ENCODE results near the gene TMEM61.

TMEM61 gene

DNA sequence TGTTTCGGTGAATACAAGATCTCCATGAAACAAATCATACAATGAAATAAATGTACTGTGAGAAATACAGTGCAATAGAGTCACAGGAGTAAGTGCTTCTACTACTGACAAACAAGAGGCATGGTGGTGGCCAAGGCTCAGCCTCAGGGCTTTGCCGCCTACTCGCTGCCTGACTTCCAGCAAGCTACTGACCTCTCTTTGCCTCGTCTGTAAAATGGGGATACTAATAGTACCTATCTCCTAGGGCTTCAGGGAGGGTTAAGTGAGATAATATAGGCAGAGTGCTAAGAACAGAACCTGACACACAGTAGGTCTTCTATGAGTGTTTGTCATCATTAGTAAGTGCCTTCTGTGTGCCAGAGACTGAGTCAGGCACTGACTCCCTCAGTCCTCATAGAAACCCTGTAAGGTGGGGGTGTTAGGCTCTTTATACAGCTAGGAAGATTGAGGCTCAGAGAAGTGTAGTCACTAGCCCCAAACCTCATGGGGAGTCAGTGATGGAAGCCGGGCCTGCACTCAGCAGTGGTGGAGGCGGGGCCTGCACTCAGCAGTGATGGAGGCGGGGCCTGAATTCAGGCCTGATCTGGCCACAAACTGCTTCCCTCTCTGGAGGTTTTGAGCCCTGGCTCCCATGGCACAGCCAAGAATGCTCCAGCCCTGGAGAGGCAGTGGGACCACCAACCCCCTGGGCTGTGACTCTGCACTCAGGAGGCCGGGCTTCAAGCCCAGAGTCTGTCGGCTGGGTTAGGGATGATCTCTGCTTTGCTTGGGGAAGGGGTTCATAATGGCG is 25.1 kb downstream of the TMEM61 start:
- no peak for DNase-seq (ENCODE audit: low read depth)
- no peak overlapping the region for H3K4me3 ChIP-seq (ENCODE audit: control insufficient read depth, low read depth, low read length)
- TF ChIP-seq, protein P1, sequence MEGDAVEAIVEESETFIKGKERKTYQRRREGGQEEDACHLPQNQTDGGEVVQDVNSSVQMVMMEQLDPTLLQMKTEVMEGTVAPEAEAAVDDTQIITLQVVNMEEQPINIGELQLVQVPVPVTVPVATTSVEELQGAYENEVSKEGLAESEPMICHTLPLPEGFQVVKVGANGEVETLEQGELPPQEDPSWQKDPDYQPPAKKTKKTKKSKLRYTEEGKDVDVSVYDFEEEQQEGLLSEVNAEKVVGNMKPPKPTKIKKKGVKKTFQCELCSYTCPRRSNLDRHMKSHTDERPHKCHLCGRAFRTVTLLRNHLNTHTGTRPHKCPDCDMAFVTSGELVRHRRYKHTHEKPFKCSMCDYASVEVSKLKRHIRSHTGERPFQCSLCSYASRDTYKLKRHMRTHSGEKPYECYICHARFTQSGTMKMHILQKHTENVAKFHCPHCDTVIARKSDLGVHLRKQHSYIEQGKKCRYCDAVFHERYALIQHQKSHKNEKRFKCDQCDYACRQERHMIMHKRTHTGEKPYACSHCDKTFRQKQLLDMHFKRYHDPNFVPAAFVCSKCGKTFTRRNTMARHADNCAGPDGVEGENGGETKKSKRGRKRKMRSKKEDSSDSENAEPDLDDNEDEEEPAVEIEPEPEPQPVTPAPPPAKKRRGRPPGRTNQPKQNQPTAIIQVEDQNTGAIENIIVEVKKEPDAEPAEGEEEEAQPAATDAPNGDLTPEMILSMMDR (IDR thresholded peaks at IDR 0.05; ENCODE audit: control insufficient read depth, insufficient read depth, low read depth, low read length, missing control alignments) = no peak

DNA sequence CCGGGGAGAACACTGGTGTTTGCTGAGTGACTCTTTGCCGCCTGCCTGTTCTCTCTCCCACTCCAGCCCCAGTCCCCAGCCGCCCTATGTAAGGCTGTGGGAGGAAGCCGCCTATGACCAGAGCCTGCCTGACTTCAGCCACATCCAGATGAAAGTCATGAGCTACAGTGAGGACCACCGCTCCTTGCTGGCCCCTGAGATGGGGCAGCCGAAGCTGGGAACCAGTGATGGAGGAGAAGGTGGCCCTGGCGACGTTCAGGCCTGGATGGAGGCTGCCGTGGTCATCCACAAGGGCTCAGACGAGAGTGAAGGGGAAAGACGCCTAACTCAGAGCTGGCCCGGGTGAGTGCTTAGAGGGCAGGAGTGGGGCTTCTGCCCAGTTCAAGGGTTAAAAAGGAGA is 26.5 kb downstream of the TMEM61 start:
- no peak overlapping the region for H3K4me3 ChIP-seq (ENCODE audit: control insufficient read depth, low read depth, low read length)
- TF ChIP-seq, protein P1 (IDR thresholded peaks at IDR 0.05; ENCODE audit: control insufficient read depth, insufficient read depth, low read depth, low read length, missing control alignments) = no peak
- no peak for DNase-seq (ENCODE audit: low read depth)

DNA sequence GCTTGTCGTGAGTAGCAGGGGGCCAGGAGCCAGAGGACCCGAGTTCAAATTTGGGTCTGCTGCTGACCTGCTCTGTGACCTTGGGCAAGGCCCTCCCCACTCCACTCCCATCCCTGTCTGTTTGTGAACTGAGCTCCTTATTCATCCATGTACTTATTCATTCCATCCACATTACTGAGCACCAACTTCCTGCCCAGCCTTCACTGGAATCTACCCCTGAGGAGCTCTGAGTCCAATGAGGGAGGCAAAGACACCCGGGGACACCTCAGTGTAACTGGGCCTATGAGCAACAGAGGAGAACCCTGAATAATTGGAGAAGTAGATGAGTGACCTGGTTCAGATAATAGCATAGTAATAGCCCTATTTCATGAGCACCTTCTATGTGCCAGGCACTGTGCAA is 27.2 kb downstream of the TMEM61 start:
- peak; percentile 39 for DNase-seq (ENCODE audit: low read depth)
- H3K4me3 ChIP-seq (ENCODE audit: control insufficient read depth, low read depth, low read length) = no peak overlapping the region
- TF ChIP-seq, protein P1 (IDR thresholded peaks at IDR 0.05; ENCODE audit: control insufficient read depth, insufficient read depth, low read depth, low read length, missing control alignments) = no peak

DNA sequence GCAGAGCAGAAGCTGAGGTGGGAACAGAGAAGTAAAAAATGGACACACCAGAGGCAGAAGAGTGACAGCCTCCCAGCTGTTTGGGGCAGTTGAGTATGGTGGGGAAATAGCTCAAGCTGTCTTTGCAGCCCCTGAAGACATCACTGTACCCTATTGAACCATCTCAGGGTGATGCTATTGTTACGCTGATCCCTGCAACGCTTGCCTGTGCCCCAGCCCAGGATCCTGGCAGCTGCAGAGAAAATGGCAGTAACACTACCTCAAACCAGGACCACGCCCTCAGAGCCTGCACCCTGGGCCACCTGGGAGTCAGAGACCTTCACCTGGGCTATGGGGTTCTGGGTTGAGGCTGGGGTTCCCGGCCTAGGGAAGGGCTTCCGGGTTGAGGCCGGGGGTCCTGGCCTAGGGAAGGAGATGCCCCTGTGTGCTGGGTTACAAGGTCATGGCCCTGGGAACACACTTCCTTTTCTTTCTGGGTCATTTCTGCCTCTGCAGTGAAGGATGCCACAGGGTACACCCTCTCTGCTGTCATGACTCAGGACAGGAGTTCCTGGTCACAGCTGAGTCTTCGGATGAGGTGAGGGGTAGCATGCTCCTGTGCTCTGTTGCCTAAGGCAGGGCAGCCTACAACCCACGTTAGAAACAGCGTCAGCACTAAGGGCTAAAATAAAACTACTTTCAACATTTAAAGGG is 29.9 kb downstream of the TMEM61 start:
- DNase-seq (ENCODE audit: low read depth) = no peak
- TF ChIP-seq, protein P1 (IDR thresholded peaks at IDR 0.05; ENCODE audit: control insufficient read depth, insufficient read depth, low read depth, low read length, missing control alignments) = no peak
- H3K4me3 ChIP-seq (ENCODE audit: control insufficient read depth, low read depth, low read length) = no peak overlapping the region

DNA sequence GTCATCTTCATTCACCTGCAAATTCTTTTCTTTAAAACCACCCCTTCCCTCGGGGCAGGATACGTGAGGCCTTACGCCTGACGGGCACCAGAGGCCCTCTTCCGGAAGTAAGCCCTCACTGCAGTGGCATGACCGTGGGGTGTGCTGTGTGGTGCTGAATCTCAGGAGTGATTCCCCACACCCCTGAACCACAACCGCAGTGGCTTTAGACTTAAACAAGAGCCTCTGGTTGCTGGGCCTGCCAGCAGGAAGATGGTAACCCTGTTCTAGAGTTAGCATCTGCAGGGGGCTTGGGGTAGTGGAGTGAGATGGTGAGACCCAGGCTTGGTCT is 30.4 kb downstream of the TMEM61 start:
- TF ChIP-seq, protein P1 (IDR thresholded peaks at IDR 0.05; ENCODE audit: control insufficient read depth, insufficient read depth, low read depth, low read length, missing control alignments) = no peak
- H3K4me3 ChIP-seq (ENCODE audit: control insufficient read depth, low read depth, low read length) = no peak overlapping the region
- DNase-seq (ENCODE audit: low read depth) = no peak

DNA sequence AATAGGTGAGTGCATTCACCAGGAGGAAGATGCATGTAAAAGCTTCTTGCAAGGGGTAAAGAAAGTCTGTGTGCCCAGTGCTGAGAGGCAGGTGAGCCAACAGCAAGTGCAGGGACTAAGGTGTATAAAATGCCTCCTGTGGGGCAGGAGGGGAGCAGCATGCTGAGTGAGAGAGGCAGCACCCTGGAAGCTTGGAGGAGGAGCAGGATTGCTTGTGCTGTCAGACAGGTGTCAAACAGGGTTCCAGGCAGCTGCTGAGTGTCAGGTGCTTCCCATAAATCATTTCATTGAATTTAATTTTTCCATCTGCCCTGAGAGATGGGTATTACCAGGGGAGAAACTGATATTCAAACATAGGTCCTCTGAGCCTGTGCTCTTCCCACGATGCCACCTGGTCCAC is 32.2 kb downstream of the TMEM61 start:
- TF ChIP-seq, protein P1 (IDR thresholded peaks at IDR 0.05; ENCODE audit: control insufficient read depth, insufficient read depth, low read depth, low read length, missing control alignments) = no peak
- DNase-seq (ENCODE audit: low read depth) = no peak

More for the DNA sequence above, 32.2 kb downstream of the TMEM61 start:
- no peak overlapping the region for H3K4me3 ChIP-seq (ENCODE audit: control insufficient read depth, low read depth, low read length)
